Measurements from ENCODE around the gene OR2G6.
"Not testable (repeated sequence)": the region's sequence is repeated elsewhere in the genome, so short reads cannot be mapped to it uniquely, and the experiment has no call there.

DNA sequence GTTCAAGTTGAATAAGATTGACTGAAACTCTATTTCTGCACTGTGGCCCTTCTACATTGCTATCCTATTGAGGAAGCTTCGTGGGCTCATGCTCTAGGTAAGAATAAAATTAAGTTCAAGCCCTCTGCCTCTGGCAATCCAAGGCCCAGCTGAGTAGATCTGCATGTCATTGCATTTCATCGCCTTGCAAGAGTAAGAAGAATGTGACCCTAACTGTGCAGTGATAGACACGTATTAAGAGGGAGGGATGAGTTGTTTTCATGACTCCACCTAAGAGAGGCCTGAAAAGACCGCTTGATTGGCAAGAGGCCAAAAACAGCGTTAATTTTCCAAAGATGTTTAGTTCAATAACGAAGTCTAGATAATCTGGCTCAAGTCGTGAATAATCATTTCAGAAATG lies 48.8 kb upstream of the OR2G6 start:
- TF ChIP-seq, protein P1, sequence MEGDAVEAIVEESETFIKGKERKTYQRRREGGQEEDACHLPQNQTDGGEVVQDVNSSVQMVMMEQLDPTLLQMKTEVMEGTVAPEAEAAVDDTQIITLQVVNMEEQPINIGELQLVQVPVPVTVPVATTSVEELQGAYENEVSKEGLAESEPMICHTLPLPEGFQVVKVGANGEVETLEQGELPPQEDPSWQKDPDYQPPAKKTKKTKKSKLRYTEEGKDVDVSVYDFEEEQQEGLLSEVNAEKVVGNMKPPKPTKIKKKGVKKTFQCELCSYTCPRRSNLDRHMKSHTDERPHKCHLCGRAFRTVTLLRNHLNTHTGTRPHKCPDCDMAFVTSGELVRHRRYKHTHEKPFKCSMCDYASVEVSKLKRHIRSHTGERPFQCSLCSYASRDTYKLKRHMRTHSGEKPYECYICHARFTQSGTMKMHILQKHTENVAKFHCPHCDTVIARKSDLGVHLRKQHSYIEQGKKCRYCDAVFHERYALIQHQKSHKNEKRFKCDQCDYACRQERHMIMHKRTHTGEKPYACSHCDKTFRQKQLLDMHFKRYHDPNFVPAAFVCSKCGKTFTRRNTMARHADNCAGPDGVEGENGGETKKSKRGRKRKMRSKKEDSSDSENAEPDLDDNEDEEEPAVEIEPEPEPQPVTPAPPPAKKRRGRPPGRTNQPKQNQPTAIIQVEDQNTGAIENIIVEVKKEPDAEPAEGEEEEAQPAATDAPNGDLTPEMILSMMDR (IDR thresholded peaks at IDR 0.05), result not testable (repeated sequence)
- not testable (repeated sequence) for TF ChIP-seq POLR2A (IDR thresholded peaks at IDR 0.05)
